HG02798 (cell line): ENCODE measurements around the gene TRIM67.
"Not testable (repeated sequence)": the region's sequence is repeated elsewhere in the genome, so short reads cannot be mapped to it uniquely, and the experiment has no call there.

Experiments
- ATAC-seq: cut with Tn5 transposase; IDR thresholded peaks from one replicate; pipeline ENCODE4 v1.9.1; 2021; ENCODE audit warnings: mild to moderate bottlenecking; ENCODE audit not compliant: unreplicated experiment, poor library complexity

Gene TRIM67

DNA sequence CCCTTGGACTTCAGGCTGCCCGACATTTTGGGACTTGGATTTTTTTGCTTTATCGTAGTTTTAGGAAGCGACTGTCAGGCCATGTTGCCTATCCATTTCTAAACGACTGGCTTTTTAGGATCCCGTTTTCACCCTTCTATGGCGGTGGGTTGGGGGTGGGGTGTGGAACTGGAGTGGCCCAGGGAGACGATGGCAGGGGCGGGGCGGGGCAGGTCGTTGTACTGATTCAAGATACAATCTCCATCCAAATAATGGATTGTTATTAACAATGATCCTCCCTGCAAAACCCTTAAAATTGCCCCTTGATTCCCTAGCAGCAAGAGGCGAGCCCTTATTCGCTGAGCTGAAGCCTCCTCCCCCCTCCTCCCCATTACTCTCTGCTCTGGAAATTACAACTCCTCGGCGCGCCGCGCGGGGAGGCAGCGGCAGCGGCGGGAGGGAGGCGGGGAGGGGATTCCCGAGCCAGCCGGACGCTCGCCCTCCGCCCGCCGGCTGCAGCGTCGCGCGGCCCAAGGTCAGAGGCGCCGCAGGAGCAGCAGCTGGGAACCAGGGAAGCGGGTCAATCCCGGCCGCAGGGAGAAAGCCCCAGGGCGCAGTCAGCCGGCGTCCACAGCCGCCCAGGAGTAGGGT, at the start of gene TRIM67:
Gene TRIM67, plus strand, starts transcription at position 392 of the 630 bp plus-strand sequence. CDS start 912 bp downstream, outside the sequence.
- no peak for ATAC-seq

DNA sequence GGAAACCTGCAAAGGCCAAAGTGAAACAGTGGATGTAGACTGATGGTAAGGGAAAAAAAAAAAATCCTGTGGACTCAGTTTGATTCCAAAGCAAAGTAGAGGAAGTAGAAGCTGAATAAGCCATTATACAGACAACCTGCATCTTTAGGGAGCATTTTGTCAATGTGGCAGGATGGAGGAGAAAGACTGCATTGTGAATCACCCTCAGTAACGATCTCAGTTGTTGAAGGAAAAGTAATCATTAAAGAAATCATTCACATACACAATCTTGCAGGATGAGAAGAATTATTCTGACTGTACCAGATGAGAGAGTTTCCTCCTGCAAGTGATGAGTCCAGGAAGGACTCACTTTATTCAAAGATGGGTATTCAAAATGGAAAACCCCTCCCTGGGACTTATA, 45.1 kb upstream of the TRIM67 start:
- no peak for ATAC-seq

DNA sequence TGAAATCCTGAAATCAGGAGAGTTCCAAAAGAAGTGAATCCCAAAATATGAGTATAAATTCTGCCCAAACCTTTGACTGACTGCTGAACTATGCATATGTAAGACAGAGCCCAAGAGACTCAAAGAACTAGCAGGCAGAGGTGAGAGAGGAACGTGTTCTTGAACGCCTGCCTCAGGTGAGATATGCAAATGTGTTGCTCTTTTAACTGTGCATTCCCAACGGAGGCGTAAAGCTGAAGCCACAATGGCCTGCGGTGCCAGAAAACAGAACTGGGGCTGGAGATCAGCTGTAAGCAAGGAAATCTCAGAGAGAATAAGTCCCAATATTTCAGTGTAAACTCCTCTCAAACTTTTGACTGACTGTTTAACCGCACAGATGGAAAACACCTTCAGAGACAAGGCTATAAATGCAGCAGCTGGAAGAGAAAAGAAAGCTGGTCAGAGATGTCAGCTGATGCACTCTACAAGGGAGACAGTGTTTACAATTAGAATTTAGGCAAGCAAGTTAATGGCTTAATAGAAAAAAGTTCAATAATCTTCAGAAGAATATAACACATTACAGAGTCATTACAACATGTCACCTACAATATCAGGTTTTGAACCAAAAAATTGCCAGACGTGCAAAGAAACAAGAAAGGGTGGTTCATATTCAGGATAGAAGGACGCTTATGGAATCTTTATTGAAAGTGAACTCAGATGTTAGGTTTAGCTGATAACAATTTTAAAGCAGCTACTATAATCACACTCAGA, 43.0 kb upstream of the TRIM67 start:
- no peak for ATAC-seq

- ATAC-seq, result no peak
Observed at GRCh38 chr1:231121533-231121932, 40.3 kb upstream of the TRIM67 start.

DNA sequence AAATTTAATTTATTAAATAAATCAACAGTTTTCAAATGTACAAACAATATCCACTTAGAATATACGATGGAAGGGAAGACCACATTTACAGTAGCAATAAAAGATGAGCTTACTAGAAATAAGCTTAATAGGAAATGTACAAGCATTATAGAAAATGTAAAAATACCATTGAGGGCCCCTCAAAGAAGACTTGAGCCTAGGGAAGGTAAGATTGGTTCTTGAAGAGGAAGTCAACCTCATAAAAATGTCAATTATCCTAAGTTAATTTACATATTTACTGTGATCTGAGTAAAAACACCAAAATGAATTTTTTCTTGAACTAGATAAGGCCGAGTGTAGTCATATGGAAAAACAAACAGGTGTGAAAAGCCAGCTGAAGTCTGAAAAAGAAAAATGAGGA, 39.7 kb upstream of the TRIM67 start:
- ATAC-seq, result no peak

GRCh38 chr1:231124746-231125145, 37.1 kb upstream of the TRIM67 start:
- no peak for ATAC-seq

GRCh38 chr1:231125972-231126580, 35.8 kb upstream of the TRIM67 start:
- no peak for ATAC-seq

DNA sequence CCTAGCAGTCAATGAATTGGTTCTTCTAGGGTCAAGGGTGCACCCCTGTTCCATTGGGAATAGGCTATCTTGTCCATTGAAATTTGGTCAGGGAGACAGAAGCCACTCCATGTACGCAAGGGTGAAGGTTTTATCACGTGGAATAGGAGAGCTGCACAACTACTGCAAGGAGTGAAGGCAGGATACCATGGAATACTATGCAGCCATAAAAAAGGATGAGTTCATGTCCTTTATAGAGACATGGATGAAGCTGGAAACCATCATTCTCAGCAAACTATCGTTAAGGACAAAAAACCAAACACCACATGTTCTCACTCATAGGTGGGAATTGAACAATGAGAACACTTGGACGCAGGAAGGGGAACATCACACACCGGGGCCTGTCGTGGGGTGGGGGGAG, 34.8 kb upstream of the TRIM67 start:
- ATAC-seq, result not testable (repeated sequence)

DNA sequence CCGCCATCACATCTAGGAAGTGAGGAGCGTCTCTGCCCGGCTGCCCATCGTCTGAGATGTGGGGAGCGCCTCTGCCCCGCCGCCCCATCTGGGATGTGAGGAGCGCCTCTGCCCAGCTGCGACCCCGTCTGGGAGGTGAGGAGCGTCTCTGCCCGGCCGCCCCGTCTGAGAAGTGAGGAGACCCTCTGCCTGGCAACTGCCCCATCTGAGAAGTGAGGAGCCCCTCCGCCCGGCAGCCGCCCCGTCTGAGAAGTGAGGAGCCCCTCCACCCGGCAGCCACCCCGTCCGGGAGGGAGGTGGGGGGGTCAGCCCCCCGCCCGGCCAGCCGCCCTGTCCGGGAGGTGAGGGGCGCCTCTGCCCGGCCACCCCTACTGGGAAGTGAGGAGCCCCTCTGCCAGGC, 33.4 kb upstream of the TRIM67 start:
- ATAC-seq, result not testable (repeated sequence)

- ATAC-seq, result no peak
Observed at GRCh38 chr1:231130544-231130943, 31.3 kb upstream of the TRIM67 start.

DNA sequence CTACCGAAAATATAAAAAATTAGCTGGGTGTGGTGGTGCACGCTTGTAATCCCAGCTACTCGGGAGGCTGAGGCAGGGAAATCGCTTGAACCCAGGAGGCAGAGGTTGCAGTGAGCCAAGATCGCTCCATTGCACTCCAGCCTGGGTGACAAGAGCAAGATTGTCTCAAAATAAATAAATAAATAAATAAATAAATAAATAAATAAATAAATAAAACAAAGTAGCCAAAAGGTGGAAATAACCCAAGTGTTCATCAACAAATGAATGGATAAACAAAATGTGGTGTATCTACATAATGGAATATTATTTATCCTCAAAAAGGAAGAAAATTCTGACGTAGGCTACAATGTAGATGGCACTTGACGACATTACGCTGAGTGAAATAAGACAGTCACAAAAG, 29.3 kb upstream of the TRIM67 start:
- ATAC-seq, result not testable (repeated sequence)

DNA sequence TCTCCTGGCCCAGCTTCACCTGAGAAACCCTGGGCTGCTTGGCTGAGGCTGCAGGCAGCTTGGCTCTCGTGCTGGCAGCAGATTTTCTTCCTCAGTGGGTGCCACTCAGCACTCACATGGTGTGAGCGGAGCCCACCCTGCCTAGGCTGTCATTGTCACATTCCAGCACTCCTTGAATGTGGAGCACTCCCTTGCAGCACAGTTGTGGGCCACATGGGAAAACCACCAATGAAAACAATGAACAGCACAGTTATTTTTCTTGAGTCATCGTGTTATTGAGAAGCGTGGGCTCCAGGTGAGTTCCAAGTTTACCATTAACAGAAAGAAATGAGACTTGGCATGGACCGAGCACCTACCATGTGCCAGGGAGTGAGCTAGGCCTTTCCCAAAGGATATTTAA, 27.2 kb upstream of the TRIM67 start:
- ATAC-seq, result no peak

GRCh38 chr1:231138236-231138635, 23.6 kb upstream of the TRIM67 start:
- ATAC-seq, result no peak

- ATAC-seq, result no peak
Observed at GRCh38 chr1:231139125-231139649, 22.7 kb upstream of the TRIM67 start.

DNA sequence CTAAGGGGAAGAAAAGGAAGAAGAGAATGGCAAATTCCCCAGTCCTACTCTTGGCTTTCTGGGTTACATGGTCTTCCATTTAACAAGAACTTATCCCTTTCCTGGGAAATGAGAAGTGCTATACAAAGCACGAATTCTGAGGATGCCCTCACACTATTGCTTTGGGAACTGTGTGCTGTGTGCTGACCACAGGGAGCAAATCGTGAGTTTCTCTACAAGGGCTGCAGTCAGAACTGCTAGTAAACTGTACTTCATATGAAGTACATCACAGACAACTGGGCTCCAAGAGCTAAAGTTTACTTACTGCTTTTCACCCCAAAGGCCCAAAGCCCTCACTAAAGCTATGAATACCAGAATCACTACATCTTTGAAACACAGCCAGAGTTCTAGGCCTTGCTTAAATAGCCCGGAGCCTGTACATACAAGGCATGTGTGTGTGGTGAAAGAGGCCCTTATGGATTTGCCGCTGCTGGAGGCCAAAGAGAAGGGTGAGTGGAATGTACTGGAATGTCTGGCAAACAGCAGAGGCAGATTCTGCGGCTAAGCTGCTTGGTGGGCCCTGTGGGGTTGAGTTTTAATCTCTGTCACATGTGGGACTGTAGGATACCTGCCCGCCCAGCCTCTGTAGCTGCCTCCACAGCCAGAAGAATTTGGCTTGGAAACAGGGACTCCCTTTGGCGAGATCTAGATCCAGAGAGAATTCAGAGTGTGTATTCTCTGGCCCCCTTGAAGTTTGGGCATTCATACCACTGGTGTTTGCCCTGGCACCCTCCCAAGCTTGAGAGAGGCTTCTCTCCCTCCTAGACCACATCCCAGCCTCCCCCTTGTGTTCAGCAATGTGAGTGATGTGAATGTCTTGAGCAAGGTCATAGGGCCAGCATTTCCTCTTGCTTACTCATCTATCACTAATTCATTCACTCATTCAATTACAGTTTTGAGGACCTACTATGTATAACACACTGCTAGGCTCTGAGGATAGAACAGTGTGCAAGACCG, 21.9 kb upstream of the TRIM67 start:
- ATAC-seq, result no peak

GRCh38 chr1:231144416-231145193, 17.3 kb upstream of the TRIM67 start:
- ATAC-seq, result no peak

- no peak for ATAC-seq
Observed at GRCh38 chr1:231147896-231148295, 14.0 kb upstream of the TRIM67 start.

GRCh38 chr1:231151811-231152210, 10.0 kb upstream of the TRIM67 start:
- ATAC-seq, result no peak

GRCh38 chr1:231153726-231154125, 8.1 kb upstream of the TRIM67 start:
- no peak for ATAC-seq
